ENCODE measurements around the gene EVX2.

Gene EVX2

DNA sequence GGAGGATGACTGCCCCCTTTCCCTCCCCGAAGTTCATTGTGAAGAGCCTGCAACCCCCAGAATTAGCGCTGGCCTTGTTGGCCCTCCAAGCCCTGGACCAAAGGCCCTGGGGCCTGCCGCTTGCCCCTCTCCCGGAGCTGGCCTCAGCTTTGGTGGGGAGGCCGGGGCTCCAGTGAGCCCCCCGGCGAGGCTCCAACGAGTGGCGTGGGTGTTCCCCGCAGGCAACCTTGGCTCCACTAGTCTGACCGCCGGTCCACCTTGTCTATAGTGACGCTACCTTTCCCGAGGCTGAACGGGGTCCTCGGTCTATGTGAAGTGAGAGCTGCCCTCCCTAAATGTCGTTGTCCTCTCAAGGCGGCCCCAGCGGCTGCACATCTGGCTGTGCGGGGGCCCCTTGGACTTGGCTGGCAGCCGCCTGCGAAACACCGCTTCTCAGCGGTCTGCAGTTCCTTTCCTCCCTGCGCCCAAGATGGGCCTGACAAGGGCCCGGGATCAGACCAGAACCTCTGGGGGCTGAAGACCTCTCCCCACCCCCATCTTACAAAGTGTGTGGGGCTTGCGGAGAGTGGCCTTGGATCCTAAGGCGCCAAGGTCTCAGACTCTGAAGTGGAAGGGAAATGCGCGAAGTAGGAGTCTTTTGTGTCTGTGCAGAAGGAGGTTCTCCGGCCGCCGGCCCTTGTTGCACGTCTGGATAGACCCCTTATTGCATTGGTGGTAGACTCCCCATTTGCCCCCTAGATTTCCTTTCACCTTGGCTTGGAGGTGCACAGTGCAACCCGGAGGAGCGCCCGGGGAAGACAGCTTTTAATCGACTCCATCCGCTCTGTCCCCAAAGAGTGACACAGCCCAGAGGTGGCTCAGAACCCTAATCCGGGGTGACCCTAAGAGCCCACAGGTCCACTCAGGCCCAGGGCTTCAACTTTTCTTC, 28.9 kb upstream of the EVX2 start:
- no peak for DNase-seq (ENCODE audit: extremely low spot score)
- ChIA-PET CTCF (interaction anchor here (1.8 to 2.3 kb wide), 3 partner anchors 14 to 28 kb away, joined by 6 to 8 read pairs (median 7); no protein-coding TSS in a partner anchor), POLR2A (no interaction called here)
- TF ChIP-seq, protein P1, sequence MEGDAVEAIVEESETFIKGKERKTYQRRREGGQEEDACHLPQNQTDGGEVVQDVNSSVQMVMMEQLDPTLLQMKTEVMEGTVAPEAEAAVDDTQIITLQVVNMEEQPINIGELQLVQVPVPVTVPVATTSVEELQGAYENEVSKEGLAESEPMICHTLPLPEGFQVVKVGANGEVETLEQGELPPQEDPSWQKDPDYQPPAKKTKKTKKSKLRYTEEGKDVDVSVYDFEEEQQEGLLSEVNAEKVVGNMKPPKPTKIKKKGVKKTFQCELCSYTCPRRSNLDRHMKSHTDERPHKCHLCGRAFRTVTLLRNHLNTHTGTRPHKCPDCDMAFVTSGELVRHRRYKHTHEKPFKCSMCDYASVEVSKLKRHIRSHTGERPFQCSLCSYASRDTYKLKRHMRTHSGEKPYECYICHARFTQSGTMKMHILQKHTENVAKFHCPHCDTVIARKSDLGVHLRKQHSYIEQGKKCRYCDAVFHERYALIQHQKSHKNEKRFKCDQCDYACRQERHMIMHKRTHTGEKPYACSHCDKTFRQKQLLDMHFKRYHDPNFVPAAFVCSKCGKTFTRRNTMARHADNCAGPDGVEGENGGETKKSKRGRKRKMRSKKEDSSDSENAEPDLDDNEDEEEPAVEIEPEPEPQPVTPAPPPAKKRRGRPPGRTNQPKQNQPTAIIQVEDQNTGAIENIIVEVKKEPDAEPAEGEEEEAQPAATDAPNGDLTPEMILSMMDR (IDR thresholded peaks at IDR 0.05; ENCODE audit: control extremely low read depth, extremely low read depth, low read depth, missing control alignments) = no peak

DNA sequence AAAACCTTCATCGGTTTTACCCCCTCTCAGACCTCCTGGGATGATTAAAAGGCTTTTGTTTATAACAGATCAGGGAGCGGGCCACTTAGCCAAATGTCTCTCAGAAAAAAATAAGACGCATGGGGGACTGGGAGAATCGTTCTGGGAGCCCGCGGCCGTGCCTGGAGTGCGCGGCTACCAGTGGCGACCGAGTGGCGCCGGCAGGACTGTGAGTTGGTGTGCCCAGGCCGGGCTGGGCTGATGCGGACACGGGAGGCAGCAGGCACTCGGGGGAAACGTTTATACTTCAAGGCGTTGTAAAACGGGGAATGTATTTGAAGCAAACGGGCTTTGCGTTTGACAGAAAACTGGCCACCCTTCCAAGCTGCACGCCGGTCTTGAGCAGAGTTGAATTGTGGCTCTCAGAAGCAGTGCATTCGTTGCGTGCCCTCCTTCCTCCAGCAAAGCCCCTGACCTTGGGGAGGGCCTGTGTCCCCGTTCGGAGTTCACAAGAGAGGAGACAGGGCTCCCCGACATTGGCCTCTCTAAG, 28.1 kb upstream of the EVX2 start:
- POLR2A ChIA-PET = no interaction called here
- DNase-seq (ENCODE audit: extremely low spot score) = no peak

DNA sequence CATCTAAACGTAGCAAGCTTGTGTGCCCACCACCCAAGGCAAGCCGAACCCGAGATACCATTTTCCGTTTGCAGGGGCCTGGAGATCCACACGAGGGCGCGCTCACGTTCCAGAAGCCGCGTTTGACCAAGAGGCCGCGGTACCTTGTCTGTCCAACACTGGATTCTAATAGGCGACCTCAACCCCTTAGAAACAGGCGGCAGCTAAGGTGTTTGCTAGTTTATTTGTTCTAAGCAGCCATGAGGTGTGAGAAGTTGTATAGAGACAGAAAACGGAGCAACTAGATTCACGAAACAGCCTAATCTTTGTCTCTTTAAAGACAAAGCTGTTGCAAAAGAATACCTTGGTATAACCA, 27.5 kb upstream of the EVX2 start:
- POLR2A ChIA-PET = no interaction called here
- peak; percentile 57 for DNase-seq (ENCODE audit: extremely low spot score)
- CTCF ChIA-PET = interaction anchor here (0.8 to 2.4 kb wide), 15 partner anchors 9 to 541 kb away, joined by 3 to 19 read pairs (median 5); no protein-coding TSS in a partner anchor
- TF ChIP-seq, protein P1 (IDR thresholded peaks at IDR 0.05; ENCODE audit: control extremely low read depth, extremely low read depth, low read depth, missing control alignments) = peak; percentile 60

More for the DNA sequence above, 28.1 kb upstream of the EVX2 start:
- TF ChIP-seq, protein P1 (IDR thresholded peaks at IDR 0.05; ENCODE audit: control extremely low read depth, extremely low read depth, low read depth, missing control alignments) = no peak
- CTCF ChIA-PET = interaction anchor here (0.8 to 2.4 kb wide), 6 partner anchors 9 to 344 kb away, joined by 5 to 19 read pairs (median 6); no protein-coding TSS in a partner anchor

DNA sequence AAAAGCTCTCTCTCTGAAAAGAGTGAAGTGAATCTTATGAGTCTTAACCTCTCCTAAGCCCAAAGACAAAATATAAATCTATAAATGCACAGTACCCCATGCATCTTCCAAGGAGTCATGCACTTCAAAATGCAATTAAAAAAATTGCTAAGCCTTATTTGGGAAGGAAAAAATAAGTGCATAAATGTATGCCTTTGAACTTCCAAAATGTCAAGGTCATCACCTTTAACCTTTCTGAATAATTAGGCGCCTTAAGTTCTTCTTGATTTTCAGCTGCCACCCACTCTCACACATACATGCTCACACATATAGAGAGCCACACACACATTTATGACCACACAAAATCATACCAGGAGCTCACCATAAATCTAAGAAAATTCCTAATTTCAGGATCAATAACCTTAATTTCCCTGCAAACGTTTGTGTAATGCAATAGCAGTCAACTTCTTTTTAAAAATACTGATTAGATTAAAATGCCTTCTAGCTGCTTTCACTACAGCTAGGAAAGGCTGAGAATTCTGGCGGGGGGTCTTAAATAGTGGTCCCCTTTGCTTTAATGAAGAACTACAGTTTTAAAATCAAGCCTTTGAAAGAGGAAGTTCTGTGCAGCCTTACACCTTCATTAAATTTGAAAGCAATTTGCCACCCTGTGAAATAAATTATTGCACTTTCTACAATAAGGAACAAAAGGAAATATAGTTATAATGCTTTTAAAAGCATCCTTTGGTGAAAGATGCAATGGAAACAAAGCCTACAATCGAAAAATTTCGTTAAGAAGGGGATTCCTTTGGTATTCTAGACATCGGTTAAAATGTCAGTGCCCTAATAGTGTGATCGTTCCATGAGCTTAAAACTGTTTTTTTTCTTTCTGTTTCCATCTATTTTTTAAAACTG, 26.9 kb upstream of the EVX2 start:
- no peak for DNase-seq (ENCODE audit: extremely low spot score)
- ChIA-PET CTCF (interaction anchor here (0.9 to 2.4 kb wide), 17 partner anchors 9 to 541 kb away, joined by 3 to 19 read pairs (median 5); no protein-coding TSS in a partner anchor), POLR2A (no interaction called here)
- TF ChIP-seq, protein P1 (IDR thresholded peaks at IDR 0.05; ENCODE audit: control extremely low read depth, extremely low read depth, low read depth, missing control alignments) = no peak

DNA sequence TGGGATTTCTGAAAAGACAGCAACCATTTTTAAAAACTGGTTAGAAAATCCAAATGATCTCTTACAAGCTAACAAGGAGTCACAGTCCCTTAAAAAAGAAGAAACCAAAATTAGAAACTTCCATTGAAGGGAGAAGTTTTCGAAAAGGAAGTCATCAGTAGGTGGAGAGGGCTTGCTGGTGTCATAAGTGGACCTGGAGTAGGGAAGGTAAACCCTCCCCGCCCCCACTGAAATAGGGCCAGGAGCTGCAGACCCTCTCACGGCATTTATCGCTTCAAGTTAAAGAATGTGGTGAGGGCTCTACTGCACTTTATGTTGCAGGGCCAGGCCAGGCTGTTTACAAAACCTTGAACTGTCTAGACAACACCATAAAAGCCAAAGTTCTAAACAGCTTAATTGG, 26.2 kb upstream of the EVX2 start:
- TF ChIP-seq, protein P1 (IDR thresholded peaks at IDR 0.05; ENCODE audit: control extremely low read depth, extremely low read depth, low read depth, missing control alignments) = no peak
- no peak for DNase-seq (ENCODE audit: extremely low spot score)
- POLR2A ChIA-PET = no interaction called here
- CTCF ChIA-PET = interaction anchor here (1.0 to 2.4 kb wide), 13 partner anchors 8 to 542 kb away, joined by 3 to 19 read pairs (median 5); no protein-coding TSS in a partner anchor

Data from GM10248 (cell line).